GM19035 (cell line): ENCODE data around the gene HOXD12.

Source experiments
- ATAC-seq: cut with Tn5 transposase; IDR thresholded peaks from one replicate; pipeline ENCODE4 v1.9.1; 2021; ENCODE audit not compliant: unreplicated experiment

The HOXD12 gene

GRCh38 chr2:176105078-176105729, 5.6 kb downstream of the HOXD12 start:
- no peak for ATAC-seq

- ATAC-seq = no peak
Measured at GRCh38 chr2:176105730-176106580, 6.4 kb downstream of the HOXD12 start.

- no peak for ATAC-seq
Measured at GRCh38 chr2:176106581-176107539, 7.3 kb downstream of the HOXD12 start, which contains the start of gene HOXD11. Gene HOXD11, plus strand, starts transcription at chr2:176107280. Its CDS starts 76 bp downstream, at chr2:176107356.

GRCh38 chr2:176107731-176108181, 8.2 kb downstream of the HOXD12 start:
- ATAC-seq = no peak

GRCh38 chr2:176109192-176109901, 9.8 kb downstream of the HOXD12 start:
- ATAC-seq = no peak

GRCh38 chr2:176109946-176110345, 10.4 kb downstream of the HOXD12 start:
- no peak for ATAC-seq

- no peak for ATAC-seq
Measured at GRCh38 chr2:176110415-176111308, 11.1 kb downstream of the HOXD12 start.

- no peak for ATAC-seq
Measured at GRCh38 chr2:176111309-176111663, 11.7 kb downstream of the HOXD12 start.

- ATAC-seq = no peak
Measured at GRCh38 chr2:176111846-176112374, 12.3 kb downstream of the HOXD12 start.

- ATAC-seq = no peak
Measured at GRCh38 chr2:176112375-176113302, 13.0 kb downstream of the HOXD12 start.

GRCh38 chr2:176114120-176114929, 14.7 kb downstream of the HOXD12 start:
- ATAC-seq = no peak

GRCh38 chr2:176114930-176115625, 15.5 kb downstream of the HOXD12 start:
- ATAC-seq = no peak

- no peak for ATAC-seq
Measured at GRCh38 chr2:176115883-176116813, 16.6 kb downstream of the HOXD12 start, which contains the start of gene HOXD10. Gene HOXD10, plus strand, starts transcription at chr2:176116778. Its CDS starts 56 bp downstream, at chr2:176116834.

- no peak for ATAC-seq
Measured at GRCh38 chr2:176117162-176117822, 17.7 kb downstream of the HOXD12 start.

GRCh38 chr2:176117823-176118371, 18.3 kb downstream of the HOXD12 start:
- ATAC-seq = no peak
